Activated CD4-positive, alpha-beta T cell treated with anti-CD3 and anti-CD28 coated beads for 36 hours (primary cell): Measurements from ENCODE around the gene INPP5A. TPM values are rescaled to one million over a fixed set of nuclear protein-coding genes. Genes with fewer than 3 reads are reported as not detected.

Experiments
- ATAC-seq: fragments of 200-7000 bp; cut with Tn5 transposase; one replicate; pipeline ENCODE4 v1.10.0; 2021; ENCODE audit warnings: mild to moderate bottlenecking, moderate library complexity
- CTCF ChIA-PET: fragments of 350-600 bp; sonication (Branson Sonifier 250); formaldehyde crosslinking; loops from one replicate; lab custom pipeline; 2021; ENCODE audit warnings: antibody characterized with exemption; lab: Charles Lee
- POLR2A ChIA-PET: fragments of 350-600 bp; sonication (Branson Sonifier 250); formaldehyde crosslinking; loops from one replicate; lab custom pipeline; 2021; ENCODE audit warnings: antibody characterized with exemption, inconsistent platforms; lab: Charles Lee
- DNase-seq: peaks from one replicate; pipeline ENCODE4 v3.0.0-alpha.2; 2020
- H3K27ac Mint-ChIP-seq: one replicate; pipeline ENCODE4 v1.8.0; 2021; ENCODE audit warnings: mixed read lengths
- H3K27me3 Mint-ChIP-seq: one replicate; pipeline ENCODE4 v1.8.0; 2021; ENCODE audit warnings: mixed read lengths
- H3K36me3 Mint-ChIP-seq: one replicate; pipeline ENCODE4 v1.8.0; 2021; ENCODE audit warnings: low read depth, mixed read lengths
- H3K4me1 Mint-ChIP-seq: one replicate; pipeline ENCODE4 v1.8.0; 2021; ENCODE audit warnings: mixed read lengths
- H3K4me3 Mint-ChIP-seq: one replicate; pipeline ENCODE4 v1.8.0; 2021; ENCODE audit warnings: mild to moderate bottlenecking, moderate library complexity, mixed read lengths
- H3K9me3 Mint-ChIP-seq: one replicate; pipeline ENCODE4 v1.8.0; 2021; ENCODE audit warnings: low read depth, mixed read lengths
- intact Hi-C, 2 experiments: fragments of 100-400 bp; cut with DNase I in 1 of 2; cut with micrococcal nuclease in 1 of 2; formaldehyde crosslinking; loops; one replicate each; pipeline versions ENCODE4 v1.14.2 to v1.15.1; 2022 to 2024; cut with DNase I, micrococcal nuclease
- total RNA-seq, 2 experiments: library from RNA; stranded (reverse); gene quantifications; one replicate each; pipeline ENCODE4 v1.2.3, GENCODE V29; 2021

INPP5A gene
- total RNA-seq, 2 experiments from 2014 or later = 8.1 to 9.3 TPM

DNA sequence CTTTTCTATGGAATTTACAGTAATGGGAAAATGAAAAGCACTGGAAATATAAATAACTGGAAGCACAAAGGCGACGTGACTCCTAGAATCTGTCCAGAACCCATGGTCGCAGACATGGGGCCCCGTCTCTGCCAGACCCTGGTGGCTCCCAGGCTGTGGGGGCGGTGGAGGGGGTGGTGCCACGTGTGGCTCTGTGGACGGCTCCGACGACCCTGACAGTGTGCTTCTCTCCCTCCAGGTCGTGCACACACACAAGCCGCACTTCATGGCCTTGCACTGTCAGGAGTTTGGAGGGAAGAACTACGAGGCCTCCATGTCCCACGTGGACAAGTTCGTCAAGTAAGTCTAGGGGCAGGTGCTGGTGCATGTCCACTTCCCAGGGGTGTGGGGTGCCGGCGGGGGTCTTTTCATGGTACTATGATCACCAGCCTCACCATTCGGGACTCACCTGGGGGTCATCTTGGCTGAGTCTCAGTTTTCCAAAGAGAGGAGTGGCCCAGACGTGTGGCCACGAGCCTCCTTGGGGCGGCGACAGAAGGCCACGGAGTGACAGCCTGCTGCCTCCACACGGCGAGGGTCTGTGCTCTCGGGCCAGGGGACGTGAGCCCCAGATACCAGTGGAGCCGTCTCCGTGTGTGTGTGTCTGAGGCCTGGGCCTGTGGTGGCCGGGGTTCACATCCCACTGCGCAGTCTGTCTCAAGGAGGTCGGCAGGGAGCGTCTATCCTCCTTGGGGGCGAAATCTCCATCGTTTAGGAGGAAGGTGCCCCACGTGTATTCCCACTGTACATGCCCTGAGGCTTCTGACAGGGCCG, 108.2 kb downstream of the INPP5A start:
- Mint-ChIP-seq H3K27ac (no peak overlapping the region), H3K4me3 (no peak overlapping the region), H3K9me3 (no peaks in the 10 kb centered on the region), H3K36me3 (no peaks in the 10 kb centered on the region), H3K27me3 (no peaks in the 10 kb centered on the region), H3K4me1 (peaks cover 2% of the 10 kb centered on the region)
- ATAC-seq (no peak), DNase-seq (no peak)
- ChIA-PET CTCF (no interaction called here), POLR2A (no interaction called here)
- intact Hi-C loops = no loop called here

DNA sequence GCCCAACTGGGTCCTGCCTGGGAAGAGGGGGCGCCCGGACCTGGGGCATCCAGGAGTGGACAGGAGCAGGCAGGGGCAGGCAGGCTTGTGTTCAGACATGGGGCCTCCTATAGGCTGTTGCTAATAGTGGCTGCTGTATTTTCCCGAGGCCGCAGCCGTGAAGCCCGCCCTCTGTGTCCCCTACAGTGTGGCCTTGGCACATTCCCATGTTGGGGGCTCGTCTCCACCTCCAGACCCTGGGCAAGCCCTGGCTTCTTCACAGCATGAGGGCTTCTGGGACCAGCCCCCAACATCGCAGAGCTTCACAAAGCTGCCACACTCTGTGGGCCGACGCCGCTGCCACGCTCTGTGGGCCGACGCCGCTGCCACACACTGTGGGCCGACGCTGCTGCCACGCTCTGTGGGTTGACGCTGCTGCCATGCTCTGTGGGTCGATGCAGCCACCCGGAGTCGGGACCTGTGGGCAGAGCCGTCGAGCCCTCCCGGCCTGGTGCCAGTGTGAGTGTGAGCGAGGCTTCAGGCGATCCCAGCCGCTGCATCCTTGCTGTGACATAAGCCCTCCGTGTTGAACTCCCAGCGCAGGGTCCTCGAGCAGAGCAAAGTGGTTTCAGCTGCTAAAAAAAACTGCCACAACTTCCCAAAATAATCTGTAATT, 109.0 kb downstream of the INPP5A start:
- Mint-ChIP-seq H3K27me3 (no peaks in the 10 kb centered on the region), H3K27ac (no peak overlapping the region), H3K9me3 (no peaks in the 10 kb centered on the region), H3K4me1 (no peaks in the 10 kb centered on the region), H3K4me3 (no peak overlapping the region), H3K36me3 (no peaks in the 10 kb centered on the region)
- ATAC-seq (no peak), DNase-seq (peak; percentile 2)
- intact Hi-C loops = no loop called here
- POLR2A ChIA-PET = no interaction called here
- CTCF ChIA-PET = no interaction called here

GRCh38 chr10:132647424-132647823, 109.8 kb downstream of the INPP5A start:
- DNase-seq = no peak

DNA sequence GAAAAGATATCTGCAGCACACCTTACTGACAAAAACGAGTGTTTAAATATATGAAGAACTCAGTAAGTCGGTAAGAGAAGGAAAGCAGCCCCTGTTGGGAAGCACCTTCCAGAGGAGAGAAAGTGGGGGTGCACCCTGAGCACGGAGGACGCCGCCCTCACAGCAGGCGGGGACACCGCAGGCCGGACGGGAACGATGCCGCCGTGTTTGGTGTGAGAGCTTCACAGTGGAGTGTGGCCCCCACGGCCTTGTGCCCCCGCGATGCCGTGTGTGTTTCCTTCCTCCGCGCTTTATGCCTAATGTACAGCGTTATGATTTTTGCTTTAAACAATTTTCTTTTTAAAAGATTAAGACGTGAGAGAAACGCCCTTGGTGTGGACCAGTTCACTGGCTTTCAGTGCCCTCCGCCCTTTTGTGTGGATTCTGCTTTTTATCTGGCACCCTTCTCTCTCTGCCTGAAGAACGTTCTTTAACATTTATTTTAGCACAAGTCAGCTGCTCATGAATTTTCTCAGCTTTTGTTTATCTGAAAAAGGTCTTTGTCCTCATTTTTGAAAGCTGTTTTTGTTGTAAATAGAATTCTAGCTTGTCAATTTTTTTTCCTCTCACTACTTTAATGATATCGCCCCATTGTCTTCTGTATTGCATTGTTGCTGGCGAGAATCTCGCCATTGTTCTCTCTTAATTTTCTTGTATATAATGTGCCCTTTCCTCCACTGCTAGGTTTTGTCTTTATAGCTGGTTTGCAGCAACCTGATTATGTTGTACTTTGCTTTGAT, 110.7 kb downstream of the INPP5A start:
- H3K4me1 Mint-ChIP-seq = no peaks in the 10 kb centered on the region
- no peaks in the 10 kb centered on the region for H3K36me3 Mint-ChIP-seq
- intact Hi-C loops = no loop called here
- DNase-seq (no peak), ATAC-seq (no peak)
- ChIA-PET POLR2A (no interaction called here), CTCF (interaction anchor here (0.7 kb wide), 1 partner anchor 9 kb away, joined by 3 read pairs; no protein-coding TSS in a partner anchor)
- no peak overlapping the region for H3K4me3 Mint-ChIP-seq
- H3K27ac Mint-ChIP-seq = no peak overlapping the region
- H3K9me3 Mint-ChIP-seq = no peaks in the 10 kb centered on the region
- no peaks in the 10 kb centered on the region for H3K27me3 Mint-ChIP-seq

More at GRCh38 chr10:132647424-132647823, 109.8 kb downstream of the INPP5A start:
- no peak overlapping the region for H3K4me3 Mint-ChIP-seq
- ChIA-PET POLR2A (no interaction called here), CTCF (no interaction called here)
- H3K27ac Mint-ChIP-seq = no peak overlapping the region
- no peak for ATAC-seq
- H3K36me3 Mint-ChIP-seq = no peaks in the 10 kb centered on the region
- no peaks in the 10 kb centered on the region for H3K9me3 Mint-ChIP-seq
- no peaks in the 10 kb centered on the region for H3K27me3 Mint-ChIP-seq
- no peaks in the 10 kb centered on the region for H3K4me1 Mint-ChIP-seq
- intact Hi-C loops = no loop called here

DNA sequence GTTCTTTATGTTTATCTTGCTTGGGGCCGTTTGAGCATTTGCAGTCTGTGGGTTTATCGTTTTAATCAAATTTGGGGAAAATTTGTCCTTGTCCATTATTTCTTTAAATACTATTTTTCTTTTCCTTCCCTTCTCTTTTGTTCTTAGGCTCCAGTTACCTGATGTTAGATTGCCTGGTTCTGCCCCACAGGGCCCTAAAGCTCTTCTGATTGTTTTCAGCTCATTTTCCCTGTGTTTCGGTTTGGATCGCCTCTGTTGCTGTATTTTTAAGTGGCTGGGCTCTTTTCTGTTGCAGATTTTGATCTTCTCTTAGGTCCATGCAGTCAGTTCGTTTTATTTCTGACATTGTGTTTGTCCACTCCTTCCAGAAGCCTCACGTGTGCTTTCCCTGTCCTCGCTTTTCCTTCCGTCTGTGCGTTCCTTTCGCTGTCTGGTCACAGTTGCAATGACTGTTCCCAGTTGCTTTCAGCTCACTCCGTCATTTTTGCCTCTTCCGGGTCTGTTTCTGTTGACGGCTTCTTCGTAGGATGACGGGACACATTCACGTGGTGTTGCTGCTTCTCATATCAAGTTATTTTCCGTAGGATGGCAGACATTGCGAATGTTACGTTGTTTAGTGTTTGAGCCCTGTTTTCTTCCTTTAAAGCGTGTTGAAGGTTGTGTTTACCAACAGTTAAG, 111.4 kb downstream of the INPP5A start:
- Mint-ChIP-seq H3K27me3 (no peaks in the 10 kb centered on the region), H3K4me1 (no peaks in the 10 kb centered on the region), H3K9me3 (no peaks in the 10 kb centered on the region), H3K27ac (no peak overlapping the region), H3K36me3 (no peaks in the 10 kb centered on the region), H3K4me3 (no peak overlapping the region)
- intact Hi-C loops = no loop called here
- POLR2A ChIA-PET = no interaction called here
- CTCF ChIA-PET = interaction anchor here (0.7 kb wide), 1 partner anchor 8 kb away, joined by 3 read pairs; no protein-coding TSS in a partner anchor
- ATAC-seq = no peak
- DNase-seq = no peak

DNA sequence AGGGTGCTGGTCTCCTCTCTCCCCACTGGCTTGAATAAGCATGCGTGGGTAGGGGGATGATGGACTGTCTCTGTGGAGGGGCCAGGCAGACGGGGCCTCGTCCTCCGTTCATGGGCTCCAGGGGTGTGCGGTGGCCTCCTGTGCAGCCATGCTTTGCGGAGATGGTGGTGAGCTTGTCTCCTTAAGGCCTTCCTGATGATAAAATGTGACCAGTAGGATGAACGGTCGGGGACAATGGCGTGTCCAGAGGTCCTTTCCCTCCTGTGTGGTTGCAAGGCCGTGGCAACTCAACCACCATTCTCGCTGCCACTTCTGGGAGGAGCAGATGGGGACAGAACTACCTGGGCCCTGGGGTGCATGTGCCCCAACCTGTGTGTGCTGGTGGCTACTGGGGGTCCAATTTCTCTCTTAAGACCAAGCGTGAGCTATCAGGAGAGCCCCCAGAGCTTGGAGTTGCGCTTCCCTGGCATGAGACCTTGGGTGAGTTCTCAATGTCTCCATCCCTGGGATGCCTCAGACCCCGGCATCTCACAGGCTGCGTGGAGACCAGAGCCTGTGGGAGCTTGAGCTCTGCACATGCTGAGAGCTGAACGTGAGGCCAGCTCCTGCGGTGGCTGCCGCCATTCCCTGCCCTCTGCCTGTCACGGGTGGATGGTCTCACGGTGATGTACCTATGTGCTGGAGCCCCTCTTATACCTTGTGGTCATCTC, 112.2 kb downstream of the INPP5A start:
- Mint-ChIP-seq H3K9me3 (no peaks in the 10 kb centered on the region), H3K4me1 (peaks cover 2% of the 10 kb centered on the region), H3K27ac (no peak overlapping the region), H3K36me3 (no peaks in the 10 kb centered on the region), H3K4me3 (no peak overlapping the region), H3K27me3 (no peaks in the 10 kb centered on the region)
- ChIA-PET CTCF (no interaction called here), POLR2A (no interaction called here)
- intact Hi-C loops = loop anchor here (10.0 kb wide), 2 partner anchors 135 to 245 kb away; partner anchors contain the start of gene NKX6-2 (in 1 of the 2)
- no peak for ATAC-seq
- no peak for DNase-seq

DNA sequence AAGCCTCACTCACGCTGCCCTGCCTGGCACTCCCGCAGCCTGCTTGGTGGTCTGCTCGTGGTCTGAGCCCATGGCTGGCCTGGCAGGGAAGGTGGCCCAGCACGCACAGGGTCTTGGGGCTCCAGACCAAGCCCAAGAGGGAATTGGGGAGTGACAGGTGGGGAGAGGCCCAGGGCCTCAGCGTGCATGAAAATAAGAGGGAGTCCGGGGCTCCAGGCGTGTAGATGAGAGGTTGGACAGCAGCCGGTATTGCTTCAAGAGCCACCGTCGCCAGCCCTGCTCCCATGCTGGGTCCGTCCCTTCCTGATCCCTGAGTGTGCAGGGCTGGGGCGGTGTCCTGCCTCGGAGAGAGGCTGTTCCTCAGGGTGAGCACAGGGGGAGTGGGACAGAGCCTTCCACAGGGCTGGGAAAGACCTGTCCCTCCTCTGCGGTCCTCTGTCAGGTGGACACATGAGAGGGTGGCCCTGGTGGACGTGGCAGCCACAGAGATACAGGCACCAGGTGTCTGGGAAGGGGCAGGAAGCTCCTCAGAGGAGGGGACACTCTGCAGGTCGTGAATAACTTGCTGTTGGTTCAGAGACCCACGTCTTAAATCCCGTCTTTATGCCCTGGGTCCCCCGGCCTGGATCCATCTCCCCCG, 113.1 kb downstream of the INPP5A start:
- DNase-seq (no peak), ATAC-seq (no peak)
- Mint-ChIP-seq H3K4me1 (peaks cover 2% of the 10 kb centered on the region), H3K4me3 (no peak overlapping the region), H3K27ac (no peak overlapping the region), H3K9me3 (no peaks in the 10 kb centered on the region), H3K27me3 (no peaks in the 10 kb centered on the region), H3K36me3 (no peaks in the 10 kb centered on the region)
- ChIA-PET CTCF (no interaction called here), POLR2A (no interaction called here)
- intact Hi-C loops = loop anchor here (10.0 kb wide), 2 partner anchors 134 to 244 kb away; partner anchors contain the start of gene NKX6-2 (in 1 of the 2)

GRCh38 chr10:132651511-132652029, 114.0 kb downstream of the INPP5A start:
- no peaks in the 10 kb centered on the region for H3K36me3 Mint-ChIP-seq
- ATAC-seq (no peak), DNase-seq (no peak)
- no peaks in the 10 kb centered on the region for H3K27me3 Mint-ChIP-seq
- no peaks in the 10 kb centered on the region for H3K9me3 Mint-ChIP-seq
- intact Hi-C loops = loop anchor here (10.0 kb wide), 2 partner anchors 133 to 243 kb away; partner anchors contain the start of gene NKX6-2 (in 1 of the 2)
- H3K4me3 Mint-ChIP-seq = no peak overlapping the region
- CTCF ChIA-PET = interaction anchor here (0.6 to 1.8 kb wide), 2 partner anchors 193 to 199 kb away, joined by 3 to 6 read pairs; no protein-coding TSS in a partner anchor
- POLR2A ChIA-PET = no interaction called here
- no peak overlapping the region for H3K27ac Mint-ChIP-seq
- H3K4me1 Mint-ChIP-seq = peaks cover 2% of the 10 kb centered on the region

DNA sequence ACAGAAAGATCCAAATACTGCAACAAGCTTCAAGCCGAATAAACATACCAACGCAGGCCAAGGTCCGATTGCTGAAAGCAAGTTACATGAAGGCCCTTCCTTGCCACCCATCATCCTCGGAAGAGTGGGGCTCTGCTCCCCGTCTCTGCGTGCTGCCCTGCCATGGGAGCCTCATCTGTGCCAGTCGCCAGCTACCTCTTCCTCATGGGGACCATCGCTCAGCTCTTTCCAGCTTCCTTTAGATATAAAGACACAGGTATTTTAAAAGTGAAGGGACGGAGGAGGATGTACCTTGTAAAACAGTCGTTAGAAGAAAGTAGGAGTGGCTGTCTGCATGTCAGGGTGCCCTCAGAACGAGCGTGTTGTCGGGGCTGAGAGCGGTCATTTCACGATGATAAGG, 114.9 kb downstream of the INPP5A start:
- Mint-ChIP-seq H3K4me1 (peaks cover 2% of the 10 kb centered on the region), H3K9me3 (no peaks in the 10 kb centered on the region), H3K4me3 (no peak overlapping the region), H3K36me3 (no peaks in the 10 kb centered on the region), H3K27ac (no peak overlapping the region), H3K27me3 (no peaks in the 10 kb centered on the region)
- ATAC-seq = no peak
- intact Hi-C loops = loop anchor here (10.0 kb wide), 2 partner anchors 132 to 242 kb away; partner anchors contain the start of gene NKX6-2 (in 1 of the 2)
- POLR2A ChIA-PET = no interaction called here
- CTCF ChIA-PET = interaction anchor here (1.8 kb wide), 1 partner anchor 194 kb away, joined by 6 read pairs; no protein-coding TSS in a partner anchor
- DNase-seq = no peak
